PC-3 (cell line): ENCODE data around the gene FGF12. TPM values are rescaled to one million over a fixed set of nuclear protein-coding genes. Genes with fewer than 3 reads are reported as not detected.

Experiments
- ATAC-seq: fragments of 200-7000 bp; cut with Tn5 transposase; 2 replicates; pipeline ENCODE4 v1.9.1; 2020; ENCODE audit warnings: mild to moderate bottlenecking, moderate library complexity
- BruUV-seq: library from RNA; stranded (reverse); fragments of 400-500 nt; replicated peaks from 2 replicates; lab custom pipeline; 2021; lab: Mats Ljungman, UMichigan
- CTCF ChIA-PET: fragments of 300-600 bp; sonication (Branson Sonifier 250); formaldehyde crosslinking; loops from one replicate; lab custom pipeline; 2022; ENCODE audit warnings: antibody characterized with exemption; lab: Charles Lee
- POLR2A ChIA-PET: fragments of 300-600 bp; sonication (Branson Sonifier 250); formaldehyde crosslinking; loops from one replicate; lab custom pipeline; 2022; ENCODE audit warnings: antibody characterized with exemption; ENCODE audit not compliant: unreplicated experiment; lab: Charles Lee
- DNase-seq: peaks from one replicate; pipeline ENCODE4 v3.0.0-alpha.2; 2015
- H2AFZ ChIP-seq: fragments of 300-600 bp; sonication (generic); 2 replicates; pipeline ENCODE4 v1.6.0; 2016; ENCODE audit warnings: antibody characterized with exemption, low read length
- H3F3A ChIP-seq: fragments of 300-600 bp; sonication (generic); one replicate; pipeline ENCODE4 v1.6.0; 2017; ENCODE audit warnings: antibody characterized with exemption, low read length, control low read depth, mild to moderate bottlenecking; ENCODE audit not compliant: unreplicated experiment
- H3K27ac ChIP-seq: fragments of 300-600 bp; sonication (generic); 2 replicates; pipeline ENCODE4 v1.5.1; 2016; ENCODE audit warnings: mild to moderate bottlenecking, low read length
- H3K27me3 ChIP-seq: fragments of 300-600 bp; sonication (generic); 2 replicates; pipeline ENCODE4 v1.6.1; 2016; ENCODE audit warnings: low read length, mixed read lengths
- H3K36me3 ChIP-seq: fragments of 300-600 bp; sonication (generic); 2 replicates; pipeline ENCODE4 v1.6.1; 2016; ENCODE audit warnings: low read depth, mixed run types, low read length, mixed read lengths
- H3K4me1 ChIP-seq: fragments of 300-600 bp; sonication (generic); 2 replicates; pipeline ENCODE4 v1.5.1; 2016; ENCODE audit warnings: low read length; ENCODE audit not compliant: insufficient read depth
- H3K4me2 ChIP-seq: fragments of 300-600 bp; sonication (generic); 2 replicates; pipeline ENCODE4 v1.6.0; 2016; ENCODE audit warnings: low read length
- H3K4me3 ChIP-seq: fragments of 300-600 bp; sonication (generic); 2 replicates; pipeline ENCODE4 v1.5.1; 2016; ENCODE audit warnings: mild to moderate bottlenecking, low read length, mixed read lengths
- H3K79me2 ChIP-seq: fragments of 300-600 bp; sonication (generic); 2 replicates; pipeline ENCODE4 v1.6.1; 2017; ENCODE audit warnings: low read length, mixed read lengths
- H3K9ac ChIP-seq: fragments of 300-600 bp; sonication (generic); 2 replicates; pipeline ENCODE4 v1.6.0; 2016; ENCODE audit warnings: mild to moderate bottlenecking, low read length
- H3K9me2 ChIP-seq: fragments of 300-600 bp; sonication (generic); replicated peaks from 2 replicates; pipeline ENCODE4 v1.6.1; 2016; ENCODE audit warnings: mixed run types, low read length, mixed read lengths
- H3K9me3 ChIP-seq: fragments of 300-600 bp; sonication (generic); 2 replicates; pipeline ENCODE4 v1.6.1; 2016; ENCODE audit warnings: low read length, mixed read lengths
- H4K20me1 ChIP-seq: fragments of 300-600 bp; sonication (generic); 2 replicates; pipeline ENCODE4 v1.6.1; 2016; ENCODE audit warnings: low read length, mixed read lengths
- CTCF ChIP-seq: fragments of 300-600 bp; sonication (generic); conservative IDR thresholded peaks from 2 replicates; pipeline ENCODE4 v1.5.1; 2017; ENCODE audit warnings: antibody characterized with exemption, low read depth, mild to moderate bottlenecking, low read length
- EZH2 ChIP-seq: fragments of 300-600 bp; sonication (generic); IDR thresholded peaks from one replicate; pipeline ENCODE4 v1.6.1; 2017; ENCODE audit warnings: antibody characterized with exemption, mild to moderate bottlenecking, low read length; ENCODE audit not compliant: unreplicated experiment
- EZH2phosphoT487 ChIP-seq: fragments of 300-600 bp; sonication (generic); IDR thresholded peaks from 2 replicates; pipeline ENCODE4 v1.6.1; 2018; ENCODE audit warnings: mild to moderate bottlenecking, antibody characterized with exemption, low read length, borderline replicate concordance
- intact Hi-C: fragments of 100-400 bp; cut with micrococcal nuclease; formaldehyde crosslinking; loops from 2 replicates; pipeline ENCODE4 v1.9.0; 2023
- total RNA-seq: library from RNA; depleted of rRNA; stranded (reverse); fragments of >200 nt; gene quantifications from 2 replicates; pipeline ENCODE4 v1.2.3, GENCODE V29; 2014

The FGF12 gene
- total RNA-seq, 1 experiment from 2014 or later: not detected

GRCh38 chr3:192710366-192710765 is 17.0 kb downstream of the FGF12 start:
- no peak overlapping the region for H3K4me3 ChIP-seq
- CTCF ChIA-PET: no interaction called here
- BruUV-seq: no TSS peak

DNA sequence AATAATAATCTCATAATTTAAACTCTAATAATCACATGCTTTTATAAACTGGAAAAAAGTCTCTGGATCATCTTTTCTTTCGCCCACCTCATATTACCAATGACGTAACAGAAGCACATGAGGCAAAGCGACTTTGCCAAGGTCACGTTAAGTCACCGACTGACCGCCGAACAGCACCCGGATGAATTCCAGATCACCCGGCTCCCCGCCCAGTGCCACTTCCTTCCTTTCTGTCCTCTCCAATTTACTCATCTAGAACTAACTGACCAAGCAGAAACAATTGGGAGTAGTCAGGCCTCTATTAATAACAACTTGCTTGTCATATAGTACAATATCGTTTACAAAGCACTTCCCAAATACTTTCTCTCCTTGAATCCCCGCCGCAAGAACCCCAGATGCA is 21.1 kb downstream of the FGF12 start:
- DNase-seq: no peak
- POLR2A ChIA-PET: no interaction called here

More at GRCh38 chr3:192710366-192710765, 17.0 kb downstream of the FGF12 start:
- Histone ChIP-seq H3K9me2 (no peaks in the 10 kb centered on the region), H3K27me3 (peaks cover 31% of the 10 kb centered on the region; the same call in 1 of the 2 replicates), H3K9me3 (no peaks in the 10 kb centered on the region; the same call in 1 of the 2 replicates), H2AFZ (no peak overlapping the region), H3K79me2 (no peaks in the 10 kb centered on the region), H3K27ac (no peak overlapping the region), H4K20me1 (no peaks in the 10 kb centered on the region), H3K4me1 (no peaks in the 10 kb centered on the region), H3K4me2 (no peak overlapping the region), H3K36me3 (no peaks in the 10 kb centered on the region), H3K9ac (no peak overlapping the region), H3F3A (no peaks in the 10 kb centered on the region)
- no peak for TF ChIP-seq EZH2
- TF ChIP-seq CTCF: no peak
- no peak for TF ChIP-seq EZH2phosphoT487
- intact Hi-C loops: no loop called here
- ATAC-seq (no peak), DNase-seq (no peak)
- POLR2A ChIA-PET: interaction anchor here (0.6 kb wide), 1 partner anchor 12 kb away, joined by 4 read pairs; no protein-coding TSS in a partner anchor

More for the DNA sequence above, 21.1 kb downstream of the FGF12 start:
- no peaks in the 10 kb centered on the region for H3F3A ChIP-seq
- BruUV-seq: no TSS peak
- no peak overlapping the region for H3K9ac ChIP-seq
- H3K4me2 ChIP-seq: no peak overlapping the region
- H3K27me3 ChIP-seq: peaks cover 30% of the 10 kb centered on the region; the same call in 1 of the 2 replicates
- H3K9me2 ChIP-seq: no peaks in the 10 kb centered on the region
- no peak overlapping the region for H2AFZ ChIP-seq
- intact Hi-C loops: no loop called here
- no peak overlapping the region for H3K27ac ChIP-seq
- H3K79me2 ChIP-seq: no peaks in the 10 kb centered on the region
- no peak for TF ChIP-seq EZH2phosphoT487
- TF ChIP-seq CTCF: no peak
- TF ChIP-seq EZH2: no peak
- no peaks in the 10 kb centered on the region for H3K4me1 ChIP-seq
- H3K36me3 ChIP-seq: no peaks in the 10 kb centered on the region
- ATAC-seq: no peak
- CTCF ChIA-PET: no interaction called here
- H3K9me3 ChIP-seq: no peaks in the 10 kb centered on the region
- H4K20me1 ChIP-seq: no peaks in the 10 kb centered on the region
- no peak overlapping the region for H3K4me3 ChIP-seq
